Thymus (tissue), 11 donors: ENCODE results near the gene PRKCQ. TPM values are rescaled to one million over a fixed set of nuclear protein-coding genes. Genes with fewer than 3 reads are reported as not detected.

Source experiments
- DNase-seq, 9 donors: peaks; one replicate each; pipeline ENCODE4 v3.0.0-alpha.2; 2013; ENCODE audit warnings: low spot score in 9 of 9, low read depth in 6 of 9, missing footprints in 1 of 9
- H3K27ac ChIP-seq, 2 donors: one replicate each; pipeline ENCODE4 v1.5.1; 2013; ENCODE audit warnings: control low read depth in 1 of 2, low read depth in 1 of 2, low read length in 1 of 2, mild to moderate bottlenecking in 1 of 2, moderate library complexity in 1 of 2
- H3K27me3 ChIP-seq, 2 donors: one replicate each; pipeline ENCODE4 v1.5.1; 2013; ENCODE audit warnings: low read length in 1 of 2; ENCODE audit not compliant: control insufficient read depth in 2 of 2, insufficient read depth in 1 of 2
- H3K36me3 ChIP-seq, 2 donors: one replicate each; pipeline ENCODE4 v1.5.1; 2013; ENCODE audit warnings: low read length in 1 of 2, mild to moderate bottlenecking in 1 of 2, moderate library complexity in 1 of 2; ENCODE audit not compliant: control insufficient read depth in 2 of 2, insufficient read depth in 2 of 2
- H3K4me1 ChIP-seq, 2 donors: one replicate each; pipeline ENCODE4 v1.5.1; 2013; ENCODE audit warnings: low read length in 2 of 2; ENCODE audit not compliant: control insufficient read depth in 2 of 2, insufficient read depth in 2 of 2
- H3K4me3 ChIP-seq, 2 donors: one replicate each; pipeline ENCODE4 v1.5.1; 2013; ENCODE audit warnings: low read length in 2 of 2, control low read depth in 1 of 2, mild to moderate bottlenecking in 1 of 2
- H3K9me3 ChIP-seq, 2 donors: one replicate each; pipeline ENCODE4 v1.5.1; 2013; ENCODE audit warnings: low read length in 1 of 2, mild to moderate bottlenecking in 1 of 2; ENCODE audit not compliant: control insufficient read depth in 2 of 2, insufficient read depth in 1 of 2
- WGBS: extraction: QIAGEN DNeasy Blood & Tissue Kit; methylation state at CpG from one replicate; pipeline ENCODE4 v1.1.7; 2013; 5-methylcytosine and 5-hydroxymethylcytosine counted together
- polyA plus RNA-seq: library from polyadenylated mRNA; stranded (reverse); fragments of 200-250 nt; gene quantifications from one replicate; pipeline ENCODE4 v1.2.3, GENCODE V29; 2013
- total RNA-seq: library from RNA; stranded (reverse); fragments of 120-200 nt; gene quantifications from one replicate; pipeline ENCODE4 v1.2.4, GENCODE V29; 2013
- donor health status: healthy.

The PRKCQ gene
- total and polyA plus RNA-seq, 2 donors: 18.1 to 55.2 TPM

DNA sequence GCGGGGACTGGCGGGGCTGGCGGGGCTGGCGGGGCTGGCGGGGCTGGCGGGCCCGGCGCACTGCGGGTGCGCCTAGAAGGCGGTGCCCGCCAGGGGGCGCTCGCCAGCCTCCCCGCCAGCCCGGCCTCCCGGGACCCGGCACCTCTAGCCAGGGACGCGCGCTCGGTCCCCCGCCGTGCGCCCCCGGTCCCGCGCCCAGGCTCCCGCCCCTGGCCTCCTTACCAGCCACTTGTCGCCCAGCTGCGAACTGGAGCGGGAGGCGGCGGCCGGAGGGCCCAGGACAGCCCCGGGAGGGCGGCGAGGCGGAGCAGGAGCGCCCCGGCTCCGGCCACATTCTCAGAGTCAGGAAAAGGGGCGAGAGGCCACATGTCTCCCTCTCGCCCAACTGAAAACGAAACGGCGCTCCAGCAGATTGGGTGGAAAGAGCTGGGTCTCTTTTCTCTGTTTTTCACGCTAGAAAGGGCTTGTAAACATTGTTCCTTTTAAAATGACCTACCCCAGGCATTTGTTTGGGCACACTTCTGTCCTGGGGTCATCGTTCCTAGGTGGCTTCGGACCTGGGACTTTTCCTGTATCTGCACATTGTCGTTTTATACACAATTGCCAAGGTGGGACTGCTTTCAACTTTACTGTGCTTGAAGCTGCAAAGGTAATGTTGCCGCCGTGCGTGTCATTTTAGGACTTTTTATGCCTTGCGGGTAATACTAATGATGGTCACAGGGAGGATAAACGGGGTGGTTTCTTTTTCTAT is 378 bp upstream of the PRKCQ start:
- Histone ChIP-seq H3K9me3 (no peaks in the 10 kb centered on the region), H3K27ac (peak overlapping the region; percentile 87 to 89), H3K4me1 (peaks cover 28 to 47% of the 10 kb centered on the region in 2 donors), H3K36me3 (peaks cover 7 to 17% of the 10 kb centered on the region in 2 donors), H3K4me3 (peak overlapping the region; percentile 84 to 98), H3K27me3 (no peaks in the 10 kb centered on the region)
- peak in 7 of 9 donors; percentile 70 to 91 (median 81) for DNase-seq
- under 1% methylated on average over 56 of the region's 56 CpGs for WGBS

DNA sequence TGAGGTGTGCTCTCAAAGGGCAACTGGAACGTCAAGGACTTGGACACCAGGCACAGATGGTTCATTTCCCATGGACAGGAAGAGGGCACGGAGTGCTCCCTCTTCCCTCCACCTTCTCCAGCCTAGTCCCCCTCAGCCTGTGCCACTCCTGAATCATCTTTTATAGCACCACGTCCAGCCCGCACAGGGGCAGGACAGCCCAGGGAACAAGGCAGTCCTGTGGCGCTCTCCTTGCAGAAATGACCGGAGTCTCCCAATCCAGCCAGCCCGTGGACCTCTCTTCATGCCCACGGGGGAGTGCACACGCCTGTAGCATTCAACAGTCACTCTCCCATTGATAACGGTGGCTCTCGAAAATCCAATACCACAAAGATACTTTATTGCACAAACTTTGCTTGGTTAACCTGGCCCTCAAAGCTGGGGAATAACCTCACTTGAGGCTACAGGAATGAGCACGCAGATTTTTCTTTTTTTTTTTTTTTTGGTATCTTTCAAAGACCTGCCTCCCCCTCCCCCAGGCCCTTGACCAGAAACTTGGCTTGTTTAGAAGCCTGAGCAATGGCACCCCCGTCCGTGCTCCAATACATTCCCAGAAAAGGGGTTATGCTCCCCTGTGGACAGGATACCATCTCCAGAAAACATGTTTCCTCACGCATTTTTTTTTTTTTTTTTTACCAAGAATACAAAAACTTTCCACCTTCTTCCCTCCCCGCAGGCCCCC is 733 bp downstream of the PRKCQ start:
- 9% methylated on average over 16 of the region's 16 CpGs for WGBS
- Histone ChIP-seq H3K4me3 (peak overlapping the region; percentile 83 to 98), H3K36me3 (peaks cover 7 to 9% of the 10 kb centered on the region in 2 donors), H3K4me1 (peaks cover 39 to 57% of the 10 kb centered on the region in 2 donors), H3K27me3 (no peaks in the 10 kb centered on the region), H3K27ac (peak overlapping the region; percentile 81 to 93), H3K9me3 (no peaks in the 10 kb centered on the region)
- DNase-seq: peak in 1 of 9 donors; percentile 61

DNA sequence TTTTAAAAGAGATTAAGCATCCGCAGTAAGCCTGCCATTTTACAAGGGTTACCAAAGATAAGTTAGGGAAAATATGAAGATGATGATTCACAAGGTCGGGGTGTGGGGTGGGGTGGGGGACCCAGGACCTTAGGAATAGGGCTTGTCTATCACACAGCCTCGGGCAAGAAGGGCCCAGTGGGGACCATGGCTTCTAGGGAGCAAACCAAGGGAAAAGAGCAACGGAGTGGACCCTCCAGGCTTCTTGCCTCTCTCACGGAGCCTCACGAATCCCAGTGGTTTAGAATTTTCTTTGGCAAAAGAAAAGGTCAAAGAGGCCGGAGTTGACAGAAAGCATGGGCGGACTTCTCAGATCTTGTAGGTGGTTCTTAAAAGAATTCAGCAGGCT is 1.3 kb downstream of the PRKCQ start:
- WGBS: 45% methylated on average over 8 of the region's 8 CpGs
- H3K4me1 ChIP-seq: peaks cover 45 to 62% of the 10 kb centered on the region in 2 donors
- peak overlapping the region; percentile 81 to 93 for H3K27ac ChIP-seq
- DNase-seq: no peak
- peaks cover 5% of the 10 kb centered on the region in 2 donors for H3K36me3 ChIP-seq
- no peaks in the 10 kb centered on the region for H3K27me3 ChIP-seq
- H3K4me3 ChIP-seq: peak overlapping the region; percentile 83 to 98
- H3K9me3 ChIP-seq: no peaks in the 10 kb centered on the region

DNA sequence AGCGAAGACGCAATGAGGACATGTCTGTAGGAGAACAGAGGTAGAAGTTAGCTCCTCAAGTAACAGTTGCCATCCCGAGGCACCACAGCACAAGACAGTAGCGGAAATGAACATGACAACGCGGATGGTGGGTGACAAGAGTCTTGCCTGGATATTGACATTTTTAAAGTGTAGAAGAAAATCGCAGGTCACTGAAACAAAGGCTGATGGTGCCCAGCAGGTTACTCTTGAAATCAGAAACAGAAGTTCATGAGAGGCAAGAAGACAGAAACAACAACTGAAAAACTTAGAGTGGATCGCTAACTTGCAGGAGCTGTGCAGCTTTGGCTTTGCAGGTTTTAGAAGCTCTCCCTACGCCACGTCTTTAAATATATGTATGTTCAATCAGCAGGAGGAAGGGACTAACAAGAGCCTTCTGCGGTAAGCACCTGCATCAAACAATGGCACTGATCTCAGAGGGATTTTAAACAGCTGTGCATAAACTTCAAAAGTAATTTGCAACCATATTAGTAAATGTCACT is 1.8 kb downstream of the PRKCQ start:
- H3K27me3 ChIP-seq: no peaks in the 10 kb centered on the region
- 14% methylated on average over 11 of the region's 11 CpGs for WGBS
- peak overlapping the region; percentile 81 to 93 for H3K27ac ChIP-seq
- peak in 3 of 9 donors; percentile 71 to 83 (median 72) for DNase-seq
- H3K36me3 ChIP-seq: peaks cover under 1% of the 10 kb centered on the region in 2 donors
- H3K9me3 ChIP-seq: no peaks in the 10 kb centered on the region
- H3K4me1 ChIP-seq: peaks cover 46 to 62% of the 10 kb centered on the region in 2 donors
- H3K4me3 ChIP-seq: peak overlapping the region; percentile 83 to 98

DNA sequence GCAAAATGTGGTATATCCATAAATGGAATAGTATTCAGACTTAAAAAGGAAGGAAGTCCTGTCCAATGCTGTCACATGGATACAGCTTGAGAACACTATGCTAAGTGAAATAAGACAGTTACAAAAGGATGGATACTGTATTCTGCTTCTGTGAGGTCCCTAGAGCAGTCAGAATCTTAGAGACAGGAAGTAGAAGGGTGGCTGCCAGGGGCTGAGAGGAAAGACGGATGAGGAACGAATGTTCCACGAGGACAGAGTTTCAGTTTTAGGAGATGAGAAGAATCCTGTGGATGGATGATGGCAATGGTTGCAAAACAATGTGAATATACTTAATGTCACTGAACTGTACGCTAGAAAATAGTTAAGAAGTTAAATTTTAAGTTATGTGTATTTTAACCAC is 3.8 kb downstream of the PRKCQ start:
- Histone ChIP-seq H3K4me3 (peak overlapping the region; percentile 0 to 29), H3K4me1 (peaks cover 42 to 58% of the 10 kb centered on the region in 2 donors), H3K9me3 (no peaks in the 10 kb centered on the region), H3K27ac (peak overlapping the region; percentile 36 to 93), H3K27me3 (no peaks in the 10 kb centered on the region), H3K36me3 (no peaks in the 10 kb centered on the region)
- WGBS: 6% methylated on average over 4 of the region's 4 CpGs
- peak in 1 of 9 donors; percentile 64 for DNase-seq

DNA sequence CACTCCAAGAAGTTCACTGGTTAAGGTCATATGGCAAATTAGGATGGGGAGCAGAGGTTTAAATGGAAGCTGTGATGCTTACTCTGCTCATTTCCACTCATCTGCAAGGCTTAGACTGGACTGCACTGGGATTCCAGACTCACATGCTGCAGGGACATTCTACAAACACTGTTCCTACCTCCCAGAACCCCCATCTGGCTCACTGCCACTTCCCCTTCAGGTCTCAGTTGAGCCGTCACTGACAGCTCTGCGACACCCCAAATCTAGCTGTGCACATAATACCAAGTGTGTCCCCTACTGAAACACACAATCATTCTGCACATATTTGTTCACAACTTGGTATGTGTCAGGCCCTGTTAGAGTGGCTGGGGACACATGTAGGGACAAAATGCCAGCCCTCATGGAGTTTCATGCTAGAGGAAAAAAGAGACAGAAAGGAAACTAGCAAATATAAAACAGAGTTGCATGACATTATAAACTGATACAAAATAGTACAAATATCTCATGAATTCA is 5.4 kb downstream of the PRKCQ start:
- Histone ChIP-seq H3K4me1 (peaks cover 47 to 74% of the 10 kb centered on the region in 2 donors), H3K27me3 (no peaks in the 10 kb centered on the region), H3K4me3 (peak overlapping the region in 1 of 2 donors; percentile 5), H3K9me3 (no peaks in the 10 kb centered on the region), H3K27ac (peak overlapping the region; percentile 46 to 52), H3K36me3 (peaks cover 6 to 10% of the 10 kb centered on the region in 2 donors)
- 46% methylated on average over 2 of the region's 2 CpGs for WGBS
- DNase-seq: no peak

DNA sequence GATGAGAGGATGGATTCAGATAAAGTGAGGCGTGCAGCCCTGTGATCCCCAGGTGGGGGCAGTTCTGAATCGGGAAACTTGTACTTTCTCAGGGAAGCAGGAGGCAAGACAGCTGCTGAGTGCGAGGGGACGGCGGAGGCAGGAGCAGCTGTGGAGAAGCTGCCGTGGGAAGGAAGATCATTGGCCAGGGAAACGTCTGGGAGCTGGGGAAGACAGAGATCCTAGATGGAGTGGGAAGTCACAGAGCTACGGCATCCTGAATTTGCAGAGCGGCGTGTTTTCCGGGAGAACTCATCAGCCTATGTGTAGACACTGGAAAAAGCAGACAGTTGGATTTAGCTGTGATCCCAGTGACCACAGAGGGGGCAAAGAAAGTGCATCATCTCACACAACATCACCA is 9.2 kb downstream of the PRKCQ start:
- Histone ChIP-seq H3K4me1 (peaks cover 44 to 64% of the 10 kb centered on the region in 2 donors), H3K9me3 (no peaks in the 10 kb centered on the region), H3K27ac (no peak overlapping the region), H3K27me3 (no peaks in the 10 kb centered on the region), H3K36me3 (peaks cover 11 to 16% of the 10 kb centered on the region in 2 donors), H3K4me3 (no peak overlapping the region)
- no peak for DNase-seq
- 97% methylated on average over 11 of the region's 11 CpGs for WGBS

DNA sequence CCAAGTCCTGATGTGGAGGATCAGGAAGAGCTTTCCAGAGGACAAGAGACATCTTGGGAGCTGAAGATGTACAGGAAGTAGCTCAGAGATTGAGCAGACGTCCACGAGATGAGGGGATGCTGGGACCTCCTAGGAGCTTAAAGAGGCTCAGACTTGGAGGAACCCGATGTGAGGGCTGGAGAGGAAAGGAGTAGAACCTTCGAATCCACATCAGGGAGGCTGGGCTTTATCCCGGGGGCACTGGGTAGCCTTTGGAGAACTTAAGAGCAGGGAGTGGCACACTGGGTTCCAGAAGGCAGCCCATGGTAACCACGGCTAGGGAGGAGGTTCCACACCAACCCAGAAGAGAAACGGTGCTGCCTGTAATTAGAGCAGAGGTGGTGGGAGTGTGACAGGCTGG is 10.8 kb downstream of the PRKCQ start:
- H3K36me3 ChIP-seq: peaks cover 11 to 16% of the 10 kb centered on the region in 2 donors
- H3K27me3 ChIP-seq: no peaks in the 10 kb centered on the region
- H3K9me3 ChIP-seq: no peaks in the 10 kb centered on the region
- no peak for DNase-seq
- H3K27ac ChIP-seq: no peak overlapping the region
- 87% methylated on average over 7 of the region's 7 CpGs for WGBS
- no peak overlapping the region for H3K4me3 ChIP-seq
- H3K4me1 ChIP-seq: peaks cover 33 to 52% of the 10 kb centered on the region in 2 donors

DNA sequence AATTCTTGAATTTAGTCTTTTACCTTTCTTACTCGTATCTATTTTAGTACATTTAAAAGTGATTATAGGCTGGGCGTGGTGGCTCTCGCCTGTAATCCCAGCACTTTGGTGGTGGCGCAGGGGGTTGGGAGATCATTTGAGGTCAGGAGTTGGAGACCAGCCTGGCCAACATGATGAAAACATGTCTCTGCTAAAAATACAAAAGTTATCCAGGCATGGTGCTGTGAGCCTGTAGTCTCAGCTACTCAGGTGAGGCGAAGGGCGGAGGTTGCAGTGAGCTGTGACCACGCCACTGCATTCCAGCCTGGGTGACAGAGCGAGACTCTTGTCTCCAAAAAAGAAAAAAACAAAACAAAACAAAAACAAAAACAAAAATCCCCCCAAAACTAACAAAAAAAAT is 12.2 kb downstream of the PRKCQ start:
- no peak for DNase-seq
- WGBS: 92% methylated on average over 8 of the region's 8 CpGs
- no peak overlapping the region for H3K27ac ChIP-seq

More for the DNA sequence above, 12.2 kb downstream of the PRKCQ start:
- no peaks in the 10 kb centered on the region for H3K9me3 ChIP-seq
- H3K4me1 ChIP-seq: peaks cover 35 to 53% of the 10 kb centered on the region in 2 donors
- no peak overlapping the region for H3K4me3 ChIP-seq
- H3K36me3 ChIP-seq: peaks cover 11 to 16% of the 10 kb centered on the region in 2 donors
- no peaks in the 10 kb centered on the region for H3K27me3 ChIP-seq
